Psoas muscle (tissue), 8 donors: ENCODE measurements around the gene BCAS1. TPM values are rescaled to one million over a fixed set of nuclear protein-coding genes. Genes with fewer than 3 reads are reported as not detected.

ENCODE experiments used
- ATAC-seq, 4 donors: fragments of 200-7000 bp; cut with Tn5 transposase; one replicate each; pipeline ENCODE4 v1.9.1; 2020; ENCODE audit warnings: moderate library complexity in 3 of 4, mild to moderate bottlenecking in 2 of 4
- DNase-seq, 2 donors: peaks; one replicate each; pipeline ENCODE4 v3.0.0-alpha.2; 2020
- H3K27ac ChIP-seq: fragments of 200-600 bp; one replicate; pipeline ENCODE4 v1.8.0; 2022
- H3K27me3 ChIP-seq, 3 donors: fragments of 200-600 bp in 1 of 3; one replicate each; pipeline versions ENCODE4 v1.6.1 to v1.8.0; 2013 to 2022; ENCODE audit warnings: low read length in 2 of 3, mild to moderate bottlenecking in 2 of 3, moderate library complexity in 1 of 3; ENCODE audit not compliant: insufficient read depth in 3 of 3
- H3K36me3 ChIP-seq, 2 donors: fragments of 200-600 bp in 1 of 2; one replicate each; pipeline versions ENCODE4 v1.6.1 to v1.8.0; 2013 to 2022; ENCODE audit warnings: low read depth in 1 of 2, mild to moderate bottlenecking in 1 of 2, moderate library complexity in 1 of 2; ENCODE audit not compliant: insufficient read depth in 1 of 2
- H3K4me1 ChIP-seq: fragments of 200-600 bp; one replicate; pipeline ENCODE4 v1.8.0; 2022
- H3K4me3 ChIP-seq: fragments of 200-600 bp; one replicate; pipeline ENCODE4 v1.8.0; 2022; ENCODE audit warnings: mild to moderate bottlenecking
- H3K9me3 ChIP-seq: fragments of 200-600 bp; one replicate; pipeline ENCODE4 v1.8.0; 2022
- WGBS, 3 donors: extraction: QIAGEN DNeasy Blood & Tissue Kit; methylation state at CpG; one replicate each; pipeline versions ENCODE4 v1.1.6 to v1.1.7; 2013; 5-methylcytosine and 5-hydroxymethylcytosine counted together
- intact Hi-C, 2 donors: fragments of 100-400 bp; cut with DNase I; formaldehyde crosslinking; loops; one replicate each; pipeline versions ENCODE4 v1.11.0 to v1.14.2; 2022
- polyA plus RNA-seq, 3 donors: library from polyadenylated mRNA; stranded (reverse); fragments of 200-250 nt; gene quantifications; one replicate each; pipeline ENCODE4 v1.2.3, GENCODE V29; 2013
- total RNA-seq, 4 donors: library from RNA; stranded (reverse); fragmentation: NEBNext Ultra II Directional in 2 of 4; extraction: Animal tissue kit (Norgen Biotek cat#: 25700) in 2 of 4; gene quantifications; one replicate each; pipeline versions ENCODE4 v1.2.1 to v1.2.4, GENCODE V29; 2021 to 2023
- TF ChIP-seq, protein P1 (sequence below): fragments of 200-600 bp; IDR thresholded peaks from one replicate; pipeline ENCODE4 v1.8.0; 2022; ENCODE audit warnings: antibody characterized with exemption
- donor health status: healthy with polysubstance abuse.
- donor health status: DM: no; HTN: no; CAD: no; lungs with moderate emphysema.
- donor health status: Bipolar disorder and iron deficiency.
- donor health status: healthy.
- donor health status: DM: yes; HTN: yes; CAD: no.
- donor health status: DM: no; HTN: no; CAD: no.
- donor health status: DM: no; HTN: no; CAD: no.
- donor health status: DM: yes; HTN: yes; CAD: no.

BCAS1 gene
- total and polyA plus RNA-seq, 7 donors = 0.01 to 0.26 (median 0.16) TPM; not detected in 2

DNA sequence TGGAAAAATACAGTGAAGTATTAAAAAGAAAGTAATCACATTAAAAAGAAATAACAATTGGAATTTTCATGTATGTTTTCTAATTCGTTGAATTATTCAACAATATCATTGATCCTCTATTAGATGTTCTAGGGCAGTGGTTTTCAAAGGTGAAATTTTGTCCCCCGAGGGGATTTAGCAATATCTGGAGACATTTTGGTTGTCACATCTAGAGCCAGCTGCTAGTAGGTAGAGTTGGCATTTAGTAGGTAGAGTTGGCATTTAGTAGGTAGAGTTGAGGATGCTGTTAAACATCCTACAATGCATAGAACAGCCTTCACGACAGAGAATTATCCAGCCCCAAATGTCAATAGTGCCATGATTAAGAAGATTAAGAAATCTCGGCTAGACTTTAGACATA lies 173.7 kb downstream of the BCAS1 start:
- peaks cover 14% of the 10 kb centered on the region for H3K4me1 ChIP-seq
- intact Hi-C loops = no loop called here
- no peaks in the 10 kb centered on the region for H3K27me3 ChIP-seq
- no peaks in the 10 kb centered on the region for H3K36me3 ChIP-seq
- TF ChIP-seq, protein P1, sequence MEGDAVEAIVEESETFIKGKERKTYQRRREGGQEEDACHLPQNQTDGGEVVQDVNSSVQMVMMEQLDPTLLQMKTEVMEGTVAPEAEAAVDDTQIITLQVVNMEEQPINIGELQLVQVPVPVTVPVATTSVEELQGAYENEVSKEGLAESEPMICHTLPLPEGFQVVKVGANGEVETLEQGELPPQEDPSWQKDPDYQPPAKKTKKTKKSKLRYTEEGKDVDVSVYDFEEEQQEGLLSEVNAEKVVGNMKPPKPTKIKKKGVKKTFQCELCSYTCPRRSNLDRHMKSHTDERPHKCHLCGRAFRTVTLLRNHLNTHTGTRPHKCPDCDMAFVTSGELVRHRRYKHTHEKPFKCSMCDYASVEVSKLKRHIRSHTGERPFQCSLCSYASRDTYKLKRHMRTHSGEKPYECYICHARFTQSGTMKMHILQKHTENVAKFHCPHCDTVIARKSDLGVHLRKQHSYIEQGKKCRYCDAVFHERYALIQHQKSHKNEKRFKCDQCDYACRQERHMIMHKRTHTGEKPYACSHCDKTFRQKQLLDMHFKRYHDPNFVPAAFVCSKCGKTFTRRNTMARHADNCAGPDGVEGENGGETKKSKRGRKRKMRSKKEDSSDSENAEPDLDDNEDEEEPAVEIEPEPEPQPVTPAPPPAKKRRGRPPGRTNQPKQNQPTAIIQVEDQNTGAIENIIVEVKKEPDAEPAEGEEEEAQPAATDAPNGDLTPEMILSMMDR = no peak
- H3K27ac ChIP-seq = no peak overlapping the region
- no peak for ATAC-seq
- no peak for DNase-seq
- 96 to 99% (median 97%) methylated on average over 4 of the region's 4 CpGs for WGBS, 3 donors
- H3K4me3 ChIP-seq = no peak overlapping the region
- no peaks in the 10 kb centered on the region for H3K9me3 ChIP-seq

DNA sequence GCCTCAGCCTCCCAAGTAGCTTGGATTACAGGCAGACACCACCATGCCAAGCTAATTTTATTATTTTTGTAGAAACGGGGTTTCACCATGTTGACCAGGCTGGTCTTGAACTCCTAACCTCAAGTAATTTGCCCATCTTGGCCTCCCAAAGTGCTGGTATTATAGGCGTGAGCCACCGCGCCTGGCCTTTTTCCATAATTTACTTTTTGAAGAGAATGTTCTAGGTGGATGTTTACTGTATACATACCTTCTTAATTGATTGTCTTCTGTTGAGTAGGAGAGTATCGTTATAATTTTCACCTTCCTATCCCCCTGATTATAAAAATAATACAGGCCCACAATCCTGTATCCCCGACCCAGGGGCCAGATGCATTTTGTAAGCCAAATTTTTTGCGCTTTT lies 174.4 kb downstream of the BCAS1 start:
- TF ChIP-seq, protein P1 = no peak
- no peaks in the 10 kb centered on the region for H3K36me3 ChIP-seq
- no peaks in the 10 kb centered on the region for H3K9me3 ChIP-seq
- intact Hi-C loops = no loop called here
- peaks cover 14% of the 10 kb centered on the region for H3K4me1 ChIP-seq
- 92 to 97% (median 95%) methylated on average over 7 of the region's 7 CpGs for WGBS, 3 donors
- DNase-seq = no peak
- H3K4me3 ChIP-seq = no peak overlapping the region
- ATAC-seq = no peak
- no peak overlapping the region for H3K27ac ChIP-seq
- H3K27me3 ChIP-seq = no peaks in the 10 kb centered on the region

DNA sequence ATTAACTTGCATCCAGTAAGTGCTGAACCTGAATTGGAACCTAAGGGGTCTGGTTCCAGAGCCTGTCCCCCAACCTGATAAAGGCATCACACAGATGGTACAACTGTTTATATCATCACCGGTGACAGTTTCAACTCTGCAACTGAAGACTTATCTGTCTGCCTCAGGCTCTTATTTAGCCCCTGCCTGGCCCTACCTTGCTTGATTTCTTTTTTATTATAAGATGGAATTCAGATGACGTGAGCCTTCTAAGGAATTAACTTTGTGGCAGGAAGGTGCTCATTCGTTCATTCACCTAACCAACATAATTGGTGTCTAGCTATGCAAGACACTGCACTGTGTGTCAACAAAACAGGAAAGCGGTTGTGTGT lies 175.0 kb downstream of the BCAS1 start:
- WGBS, 3 donors = 95 to 98% (median 96%) methylated on average over 4 of the region's 4 CpGs
- intact Hi-C loops = no loop called here
- DNase-seq = no peak

DNA sequence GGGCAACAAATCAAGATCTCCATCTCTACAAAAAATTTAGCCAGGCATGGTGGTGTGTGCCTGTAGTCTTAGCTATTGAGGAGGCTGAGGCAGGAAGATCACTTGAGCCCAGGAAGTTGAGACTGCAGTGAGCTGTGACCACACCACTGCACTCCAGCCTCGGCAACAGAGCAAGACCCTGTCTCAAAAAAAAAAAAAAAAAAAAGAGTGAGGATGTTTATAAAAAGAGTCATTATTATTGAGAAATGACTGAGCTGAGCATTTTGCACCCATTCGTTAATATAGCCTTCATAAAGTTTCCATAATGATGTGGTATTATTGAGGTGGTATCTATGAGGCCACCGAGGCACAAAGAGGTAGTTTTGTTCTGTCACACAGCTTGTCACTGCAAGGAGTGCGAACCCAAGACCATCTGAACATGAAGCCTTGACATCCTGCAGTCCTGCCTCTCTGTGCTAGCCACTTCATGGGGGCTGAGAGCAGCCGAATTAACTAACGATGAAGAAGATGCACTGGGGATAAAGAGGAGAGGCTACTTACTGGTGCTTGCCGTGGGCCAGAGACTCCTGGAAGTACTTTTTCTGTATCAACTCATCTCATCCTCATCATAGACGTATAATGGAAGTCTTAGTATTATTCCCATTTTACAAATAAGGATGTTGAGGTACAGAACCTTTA lies 175.5 kb downstream of the BCAS1 start:
- Histone ChIP-seq H3K27ac (no peak overlapping the region), H3K9me3 (no peaks in the 10 kb centered on the region), H3K4me1 (peaks cover 11% of the 10 kb centered on the region), H3K4me3 (no peak overlapping the region), H3K27me3 (no peaks in the 10 kb centered on the region), H3K36me3 (no peaks in the 10 kb centered on the region)
- TF ChIP-seq, protein P1 = no peak
- intact Hi-C loops = loop anchor here in 1 of 2 donors (1.0 kb wide), 1 partner anchor 24 kb away; no protein-coding TSS in a partner anchor
- DNase-seq (no peak), ATAC-seq (no peak)
- WGBS, 3 donors = 86 to 94% (median 94%) methylated on average over 8 of the region's 8 CpGs

More for the DNA sequence above, 175.0 kb downstream of the BCAS1 start:
- no peaks in the 10 kb centered on the region for H3K9me3 ChIP-seq
- H3K27ac ChIP-seq = no peak overlapping the region
- ATAC-seq = no peak
- TF ChIP-seq, protein P1 = no peak
- no peaks in the 10 kb centered on the region for H3K27me3 ChIP-seq
- no peak overlapping the region for H3K4me3 ChIP-seq
- H3K36me3 ChIP-seq = no peaks in the 10 kb centered on the region
- H3K4me1 ChIP-seq = peaks cover 14% of the 10 kb centered on the region

Other genes with a start within 250 kb of the BCAS1 start
- not detected for gene CYP24A1, start 103.4 kb upstream of the BCAS1 start, total RNA-seq
- under 1 TPM in 1 of 3 donors, not detected in 2; 0.03 TPM for gene CYP24A1, start 103.4 kb upstream of the BCAS1 start, polyA plus RNA-seq
- 10 to 100 TPM; 15.8 to 26.3 (median 18.9) TPM for gene PFDN4, start 137.5 kb upstream of the BCAS1 start, total RNA-seq
- gene PFDN4, start 137.5 kb upstream of the BCAS1 start, polyA plus RNA-seq = 10 to 100 TPM; 45.8 to 77.5 (median 72.9) TPM